SJCRH30 (cell line): ENCODE results near the gene ITGA11. TPM values are rescaled to one million over a fixed set of nuclear protein-coding genes. Genes with fewer than 3 reads are reported as not detected.

ENCODE experiments used
- DNase-seq, 2 experiments: peaks; one replicate each; pipeline ENCODE4 v3.0.0-alpha.2; 2015 to 2020
- H3K27ac ChIP-seq: fragments of 250-450 bp; sonication (Bioruptor Pico); 2 replicates; pipeline ENCODE4 v1.5.1; 2020; ENCODE audit warnings: mild to moderate bottlenecking, moderate library complexity
- H3K27me3 ChIP-seq: fragments of 250-450 bp; sonication (Bioruptor Pico); 2 replicates; pipeline ENCODE4 v1.5.1; 2020; ENCODE audit warnings: mild to moderate bottlenecking, moderate library complexity
- H3K36me3 ChIP-seq: fragments of 250-450 bp; sonication (Bioruptor Pico); 2 replicates; pipeline ENCODE4 v1.5.1; 2020; ENCODE audit warnings: mild to moderate bottlenecking, moderate library complexity
- H3K4me1 ChIP-seq: fragments of 250-450 bp; sonication (Bioruptor Pico); 2 replicates; pipeline ENCODE4 v1.5.1; 2020; ENCODE audit warnings: mild to moderate bottlenecking, moderate library complexity
- H3K4me3 ChIP-seq: fragments of 250-450 bp; sonication (Bioruptor Pico); 2 replicates; pipeline ENCODE4 v1.5.1; 2020; ENCODE audit warnings: mild to moderate bottlenecking, moderate library complexity
- H3K9me3 ChIP-seq: fragments of 250-450 bp; sonication (Bioruptor Pico); replicated peaks from 2 replicates; pipeline ENCODE4 v1.5.1; 2020; ENCODE audit warnings: mild to moderate bottlenecking, moderate library complexity
- total RNA-seq: library from RNA; depleted of rRNA; stranded (reverse); fragments of >200 nt; shearing (Covaris generic); gene quantifications from 2 replicates; pipeline ENCODE4 v1.2.3, GENCODE V29; 2014

The ITGA11 gene
- total RNA-seq, 1 experiment from 2014 or later, result not detected

GRCh38 chr15:68387381-68388143 is 44.4 kb downstream of the ITGA11 start:
- H3K36me3 ChIP-seq, result no peaks in the 10 kb centered on the region
- peak in 1 of 2 experiments; percentile 0 for DNase-seq
- no peaks in the 10 kb centered on the region for H3K27me3 ChIP-seq
- H3K4me3 ChIP-seq, result no peak overlapping the region
- 0 out of 2 replicates have a peak, but pooled peaks cover 1% of the 10 kb centered on the region for H3K9me3 ChIP-seq
- H3K4me1 ChIP-seq, result no peaks in the 10 kb centered on the region
- H3K27ac ChIP-seq, result no peak overlapping the region

- no peaks in the 10 kb centered on the region for H3K4me1 ChIP-seq
- H3K9me3 ChIP-seq, result 0 out of 2 replicates have a peak, but pooled peaks cover 2% of the 10 kb centered on the region
- DNase-seq, result peak in 1 of 2 experiments; percentile 0
- H3K27me3 ChIP-seq, result no peaks in the 10 kb centered on the region
- H3K36me3 ChIP-seq, result no peaks in the 10 kb centered on the region
- H3K4me3 ChIP-seq, result no peak overlapping the region
- no peak overlapping the region for H3K27ac ChIP-seq
Measured at GRCh38 chr15:68386587-68387288, 45.2 kb downstream of the ITGA11 start.

GRCh38 chr15:68385671-68386586 is 46.0 kb downstream of the ITGA11 start:
- peak in 1 of 2 experiments; percentile 0 for DNase-seq

GRCh38 chr15:68385240-68385561 is 46.8 kb downstream of the ITGA11 start:
- DNase-seq, result peak in 1 of 2 experiments; percentile 0
- no peaks in the 10 kb centered on the region for H3K4me1 ChIP-seq
- 0 out of 2 replicates have a peak, but pooled peaks cover 2% of the 10 kb centered on the region for H3K9me3 ChIP-seq
- no peaks in the 10 kb centered on the region for H3K36me3 ChIP-seq
- no peaks in the 10 kb centered on the region for H3K27me3 ChIP-seq
- no peak overlapping the region for H3K27ac ChIP-seq
- H3K4me3 ChIP-seq, result no peak overlapping the region

More at GRCh38 chr15:68385671-68386586, 46.0 kb downstream of the ITGA11 start:
- no peak overlapping the region for H3K27ac ChIP-seq
- H3K27me3 ChIP-seq, result no peaks in the 10 kb centered on the region
- no peaks in the 10 kb centered on the region for H3K4me1 ChIP-seq
- H3K9me3 ChIP-seq, result 0 out of 2 replicates have a peak, but pooled peaks cover 2% of the 10 kb centered on the region
- no peaks in the 10 kb centered on the region for H3K36me3 ChIP-seq
- H3K4me3 ChIP-seq, result no peak overlapping the region

- DNase-seq, result peak in 1 of 2 experiments; percentile 0
- no peaks in the 10 kb centered on the region for H3K4me1 ChIP-seq
- H3K9me3 ChIP-seq, result 0 out of 2 replicates have a peak, but pooled peaks cover 2% of the 10 kb centered on the region
- no peaks in the 10 kb centered on the region for H3K36me3 ChIP-seq
- no peaks in the 10 kb centered on the region for H3K27me3 ChIP-seq
- H3K27ac ChIP-seq, result no peak overlapping the region
- no peak overlapping the region for H3K4me3 ChIP-seq
Measured at GRCh38 chr15:68384451-68385239, 47.3 kb downstream of the ITGA11 start.

- Histone ChIP-seq H3K9me3 (0 out of 2 replicates have a peak, but pooled peaks cover 2% of the 10 kb centered on the region), H3K4me1 (no peaks in the 10 kb centered on the region), H3K36me3 (no peaks in the 10 kb centered on the region), H3K27me3 (no peaks in the 10 kb centered on the region), H3K27ac (no peak overlapping the region), H3K4me3 (no peak overlapping the region)
- DNase-seq, result peak; percentile 33 to 81
Measured at GRCh38 chr15:68383161-68384074, 48.5 kb downstream of the ITGA11 start.

- Histone ChIP-seq H3K27ac (no peak overlapping the region), H3K4me1 (no peaks in the 10 kb centered on the region), H3K36me3 (no peaks in the 10 kb centered on the region), H3K4me3 (no peak overlapping the region), H3K27me3 (no peaks in the 10 kb centered on the region), H3K9me3 (0 out of 2 replicates have a peak, but pooled peaks cover 2% of the 10 kb centered on the region)
- DNase-seq, result no peak
Measured at GRCh38 chr15:68382286-68383007, 49.5 kb downstream of the ITGA11 start.

- no peak overlapping the region for H3K27ac ChIP-seq
- DNase-seq, result no peak
- H3K4me1 ChIP-seq, result peaks cover 2% of the 10 kb centered on the region
- H3K9me3 ChIP-seq, result 0 out of 2 replicates have a peak, but pooled peaks cover 2% of the 10 kb centered on the region
- no peaks in the 10 kb centered on the region for H3K27me3 ChIP-seq
- no peaks in the 10 kb centered on the region for H3K36me3 ChIP-seq
- no peak overlapping the region for H3K4me3 ChIP-seq
Measured at GRCh38 chr15:68380456-68380855, 51.5 kb downstream of the ITGA11 start.

GRCh38 chr15:68379759-68380290 is 52.1 kb downstream of the ITGA11 start:
- Histone ChIP-seq H3K36me3 (no peaks in the 10 kb centered on the region), H3K4me1 (peaks cover 9% of the 10 kb centered on the region), H3K9me3 (0 out of 2 replicates have a peak, but pooled peaks cover 2% of the 10 kb centered on the region), H3K27me3 (no peaks in the 10 kb centered on the region), H3K4me3 (no peak overlapping the region), H3K27ac (no peak overlapping the region)
- DNase-seq, result no peak

GRCh38 chr15:68379058-68379758 is 52.8 kb downstream of the ITGA11 start:
- DNase-seq, result no peak
- H3K36me3 ChIP-seq, result no peaks in the 10 kb centered on the region
- peaks cover 12% of the 10 kb centered on the region for H3K4me1 ChIP-seq
- H3K9me3 ChIP-seq, result 0 out of 2 replicates have a peak, but pooled peaks cover 2% of the 10 kb centered on the region
- H3K27me3 ChIP-seq, result no peaks in the 10 kb centered on the region
- no peak overlapping the region for H3K27ac ChIP-seq
- H3K4me3 ChIP-seq, result no peak overlapping the region

- Histone ChIP-seq H3K4me3 (no peak overlapping the region), H3K36me3 (no peaks in the 10 kb centered on the region), H3K9me3 (0 out of 2 replicates have a peak, but pooled peaks cover 2% of the 10 kb centered on the region), H3K27me3 (no peaks in the 10 kb centered on the region), H3K27ac (no peak overlapping the region), H3K4me1 (peaks cover 12% of the 10 kb centered on the region)
- DNase-seq, result no peak
Measured at GRCh38 chr15:68378595-68378994, 53.4 kb downstream of the ITGA11 start.

GRCh38 chr15:68377766-68378165 is 54.2 kb downstream of the ITGA11 start:
- H3K36me3 ChIP-seq, result no peaks in the 10 kb centered on the region
- H3K4me1 ChIP-seq, result peaks cover 12% of the 10 kb centered on the region
- H3K4me3 ChIP-seq, result no peak overlapping the region
- no peak for DNase-seq
- H3K27ac ChIP-seq, result no peak overlapping the region
- 0 out of 2 replicates have a peak, but pooled peaks cover 2% of the 10 kb centered on the region for H3K9me3 ChIP-seq
- no peaks in the 10 kb centered on the region for H3K27me3 ChIP-seq
